Measurements from ENCODE around the gene AREG.

The AREG gene

DNA sequence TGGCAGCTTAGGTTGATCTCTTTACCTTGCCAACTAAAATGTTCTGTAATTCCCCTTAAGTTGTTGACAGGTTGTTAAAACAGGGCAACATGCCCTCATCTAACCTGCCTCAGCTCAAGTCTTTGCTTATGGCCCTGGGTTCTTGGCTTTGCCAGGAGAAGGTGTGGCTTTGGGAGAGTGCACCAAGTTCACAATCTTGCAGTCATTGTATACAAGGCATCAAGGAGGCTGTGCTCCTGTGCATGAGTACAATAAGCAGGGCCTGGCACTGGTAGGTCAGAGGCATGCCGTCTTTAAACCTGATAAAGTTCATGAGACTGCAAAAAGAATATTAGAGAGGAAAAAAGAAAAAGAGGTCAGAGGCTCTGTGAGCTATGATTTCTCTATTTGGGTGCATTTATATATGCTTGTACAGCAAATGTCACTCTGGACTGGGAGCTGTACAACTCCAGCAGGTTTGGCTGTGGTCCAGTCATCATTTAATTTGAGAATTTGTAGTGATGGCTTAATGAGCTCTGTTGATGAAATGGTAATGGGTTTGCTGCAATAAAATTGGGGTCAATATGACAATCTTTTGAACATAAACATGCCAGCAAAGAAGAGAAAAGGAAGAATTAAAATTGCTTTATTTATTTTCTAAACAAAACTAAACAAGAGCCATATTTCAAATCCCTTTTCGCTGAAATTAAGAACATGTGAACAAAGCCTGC is 30.3 kb downstream of the AREG start:
- no peak overlapping the region for H3K4me3 ChIP-seq (ENCODE audit: low read depth, low read length)
- no peak for DNase-seq (ENCODE audit: low read depth)
- TF ChIP-seq, protein P1, sequence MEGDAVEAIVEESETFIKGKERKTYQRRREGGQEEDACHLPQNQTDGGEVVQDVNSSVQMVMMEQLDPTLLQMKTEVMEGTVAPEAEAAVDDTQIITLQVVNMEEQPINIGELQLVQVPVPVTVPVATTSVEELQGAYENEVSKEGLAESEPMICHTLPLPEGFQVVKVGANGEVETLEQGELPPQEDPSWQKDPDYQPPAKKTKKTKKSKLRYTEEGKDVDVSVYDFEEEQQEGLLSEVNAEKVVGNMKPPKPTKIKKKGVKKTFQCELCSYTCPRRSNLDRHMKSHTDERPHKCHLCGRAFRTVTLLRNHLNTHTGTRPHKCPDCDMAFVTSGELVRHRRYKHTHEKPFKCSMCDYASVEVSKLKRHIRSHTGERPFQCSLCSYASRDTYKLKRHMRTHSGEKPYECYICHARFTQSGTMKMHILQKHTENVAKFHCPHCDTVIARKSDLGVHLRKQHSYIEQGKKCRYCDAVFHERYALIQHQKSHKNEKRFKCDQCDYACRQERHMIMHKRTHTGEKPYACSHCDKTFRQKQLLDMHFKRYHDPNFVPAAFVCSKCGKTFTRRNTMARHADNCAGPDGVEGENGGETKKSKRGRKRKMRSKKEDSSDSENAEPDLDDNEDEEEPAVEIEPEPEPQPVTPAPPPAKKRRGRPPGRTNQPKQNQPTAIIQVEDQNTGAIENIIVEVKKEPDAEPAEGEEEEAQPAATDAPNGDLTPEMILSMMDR (IDR thresholded peaks at IDR 0.05; ENCODE audit: low read depth, low read length, missing control alignments), result no peak

DNA sequence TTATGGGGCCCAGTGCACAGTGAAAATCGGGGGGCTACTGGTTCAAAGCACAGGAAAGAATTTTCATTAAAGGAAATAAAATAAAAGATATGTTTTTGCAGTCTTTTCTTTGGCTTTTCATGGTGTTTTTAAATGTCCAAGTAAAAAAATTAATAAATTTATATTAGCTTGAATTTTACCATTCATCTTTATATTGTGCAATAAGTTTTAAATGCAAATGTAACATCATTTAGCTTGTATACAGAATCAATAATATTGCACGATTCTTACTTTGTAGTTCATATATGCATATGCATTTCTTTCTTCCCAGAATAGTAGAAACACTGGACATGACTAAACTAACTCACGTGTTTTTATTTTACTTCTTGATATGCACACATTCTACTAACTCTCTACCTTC is 31.0 kb downstream of the AREG start:
- no peak overlapping the region for H3K4me3 ChIP-seq (ENCODE audit: low read depth, low read length)
- TF ChIP-seq, protein P1 (IDR thresholded peaks at IDR 0.05; ENCODE audit: low read depth, low read length, missing control alignments), result no peak
- DNase-seq (ENCODE audit: low read depth), result no peak

DNA sequence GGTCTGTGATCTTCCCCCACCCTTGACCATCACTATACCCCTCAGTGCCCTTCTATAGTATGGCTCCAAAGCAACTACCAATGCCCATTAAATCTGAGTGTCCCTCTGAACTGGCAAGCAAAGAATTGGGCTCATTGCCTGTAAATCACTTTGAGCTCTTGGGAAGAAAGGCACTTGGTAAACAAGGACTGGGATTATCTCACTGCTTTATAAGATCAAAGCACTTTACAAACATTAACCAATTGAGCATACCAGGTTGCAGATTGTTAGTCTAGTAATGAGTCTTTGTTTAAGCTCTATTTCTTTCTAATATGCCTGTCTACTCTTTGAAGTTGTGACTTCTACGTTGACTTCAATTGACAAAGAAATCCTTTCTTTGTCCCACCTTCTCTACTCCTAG is 34.1 kb downstream of the AREG start:
- H3K4me3 ChIP-seq (ENCODE audit: low read depth, low read length), result no peak overlapping the region
- TF ChIP-seq, protein P1 (IDR thresholded peaks at IDR 0.05; ENCODE audit: low read depth, low read length, missing control alignments), result no peak
- no peak for DNase-seq (ENCODE audit: low read depth)

DNA sequence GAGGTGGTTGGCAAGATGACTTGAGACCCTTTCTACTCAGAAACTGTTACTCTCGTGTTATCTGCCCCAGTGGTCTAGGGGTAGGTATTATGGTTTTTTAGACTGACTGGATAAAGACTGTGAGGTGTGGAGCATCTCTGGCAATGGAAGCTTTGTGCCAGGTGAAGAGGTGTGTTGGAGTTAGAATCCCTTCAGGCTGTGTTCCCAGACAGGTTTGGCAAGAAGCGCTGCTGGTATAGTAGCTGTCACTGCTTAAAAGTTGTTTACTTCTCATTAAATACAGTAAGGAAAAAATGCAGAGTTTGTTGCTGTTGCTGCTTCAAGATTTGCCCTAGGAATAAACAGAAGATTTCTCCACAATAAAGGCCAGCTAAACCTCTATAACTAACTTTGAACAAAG is 35.3 kb downstream of the AREG start:
- TF ChIP-seq, protein P1 (IDR thresholded peaks at IDR 0.05; ENCODE audit: low read depth, low read length, missing control alignments), result no peak
- no peak for DNase-seq (ENCODE audit: low read depth)
- H3K4me3 ChIP-seq (ENCODE audit: low read depth, low read length), result no peak overlapping the region

DNA sequence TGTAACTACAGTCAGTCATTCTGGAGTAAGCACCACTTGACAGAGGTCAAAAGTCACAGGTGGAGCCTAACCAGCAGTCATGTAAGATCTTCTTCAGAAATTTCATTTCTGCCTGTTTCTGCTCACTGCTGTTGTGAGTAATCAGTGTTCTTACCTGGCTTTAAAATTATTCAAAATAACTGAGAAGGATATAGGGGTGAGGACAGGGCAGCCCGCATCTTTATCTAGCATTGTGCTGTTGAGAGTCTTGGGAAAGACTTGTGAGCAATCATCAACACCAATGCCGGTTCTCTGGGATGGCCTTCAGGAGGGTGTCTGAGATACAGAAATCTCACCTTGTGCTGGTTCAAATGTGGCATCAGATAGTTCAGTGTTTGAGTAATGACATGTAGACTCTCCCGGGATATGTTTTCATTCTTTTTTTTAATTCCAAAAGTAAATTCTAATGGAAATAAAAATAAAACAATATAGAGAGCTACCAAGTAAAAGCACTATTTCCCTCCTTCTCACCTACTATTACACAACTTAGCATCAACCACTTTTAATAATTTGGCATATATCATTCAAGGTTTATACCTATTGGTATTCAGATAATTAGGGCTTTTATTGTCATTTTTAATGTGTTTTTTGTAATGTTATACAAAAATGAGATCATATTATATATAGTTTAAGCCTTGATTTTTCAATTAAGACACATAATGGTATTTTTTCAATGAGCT is 37.1 kb downstream of the AREG start:
- no peak for DNase-seq (ENCODE audit: low read depth)

DNA sequence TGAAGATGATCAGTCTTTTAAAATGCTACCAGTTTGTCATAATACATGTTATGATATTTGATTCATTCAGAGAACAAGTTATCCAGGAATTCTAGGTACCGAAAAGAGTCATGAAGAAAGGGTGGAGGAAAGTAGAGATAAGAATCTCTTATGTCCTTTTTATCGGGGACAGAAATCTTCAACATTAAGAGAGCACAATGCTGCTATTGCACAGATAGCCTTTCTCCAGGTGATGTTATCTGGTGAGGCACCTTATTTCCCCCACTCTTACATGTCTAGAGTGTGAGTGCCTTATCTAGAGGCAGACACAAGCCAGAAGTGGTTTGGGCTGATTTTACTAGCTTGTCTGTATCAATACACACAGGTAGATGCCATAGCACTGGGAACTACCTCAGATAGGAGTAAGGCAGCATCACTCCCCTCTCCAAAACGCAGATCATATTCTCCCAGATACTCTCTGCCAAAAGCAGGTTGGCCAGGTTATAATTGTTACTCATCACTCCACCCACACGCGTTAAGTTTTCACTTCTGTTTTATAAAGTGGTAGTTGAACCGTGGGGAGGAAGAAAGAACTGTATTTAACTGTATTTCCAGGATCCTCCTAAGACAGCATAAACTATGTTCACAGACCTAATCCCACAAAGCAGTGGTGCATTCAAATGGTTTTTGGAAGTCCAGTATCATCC is 38.4 kb downstream of the AREG start:
- TF ChIP-seq, protein P1 (IDR thresholded peaks at IDR 0.05; ENCODE audit: low read depth, low read length, missing control alignments), result no peak
- H3K4me3 ChIP-seq (ENCODE audit: low read depth, low read length), result no peak overlapping the region
- DNase-seq (ENCODE audit: low read depth), result no peak

More for the DNA sequence above, 37.1 kb downstream of the AREG start:
- TF ChIP-seq, protein P1 (IDR thresholded peaks at IDR 0.05; ENCODE audit: low read depth, low read length, missing control alignments), result no peak
- no peak overlapping the region for H3K4me3 ChIP-seq (ENCODE audit: low read depth, low read length)

Measured in GM12864 (cell line).